H1 (cell line): ENCODE data around the gene ITGAE.

ENCODE experiments used
- CBX8 ChIP-seq: fragments of 300-800, 300-1000 bp; sonication (generic); IDR thresholded peaks from 2 replicates; pipeline ENCODE4 v1.7.1; 2016; ENCODE audit warnings: low read depth, low read length, borderline replicate concordance
- CTCF ChIP-seq, 3 experiments: IDR thresholded peaks; 1 replicate in 2 of 3; 2 replicates in 1 of 3; pipeline versions ENCODE4 v1.5.1 to v1.6.1; 2011; ENCODE audit warnings: low read length in 3 of 3, mild to moderate bottlenecking in 3 of 3, inconsistent platforms in 2 of 3, low read depth in 1 of 3, moderate library complexity in 1 of 3; ENCODE audit not compliant: insufficient read depth in 1 of 3; ENCODE audit errors: control extremely low read depth in 1 of 3
- EP300 ChIP-seq, 2 experiments: IDR thresholded peaks; 1 replicate in 1 of 2; 2 replicates in 1 of 2; pipeline ENCODE4 v1.6.1; 2011 to 2012; ENCODE audit warnings: low read depth in 2 of 2, low read length in 2 of 2, mild to moderate bottlenecking in 2 of 2, borderline replicate concordance in 1 of 2, inconsistent platforms in 1 of 2, moderate library complexity in 1 of 2
- EZH2 ChIP-seq: fragments of 200-600 bp; sonication (generic); IDR thresholded peaks from 2 replicates; pipeline ENCODE4 v1.7.1; 2012; ENCODE audit warnings: low read depth, mild to moderate bottlenecking, moderate library complexity, low read length, inconsistent platforms; ENCODE audit not compliant: severe bottlenecking
- JUN ChIP-seq: IDR thresholded peaks from 2 replicates; pipeline ENCODE4 v1.6.1; 2011; ENCODE audit warnings: low read depth, mild to moderate bottlenecking, improper control_type of control experiment, low read length
- JUND ChIP-seq: IDR thresholded peaks from 2 replicates; pipeline ENCODE4 v1.6.1; 2011; ENCODE audit warnings: mild to moderate bottlenecking, improper control_type of control experiment, low read length
- SP1 ChIP-seq: IDR thresholded peaks from 2 replicates; pipeline ENCODE4 v1.6.1; 2011; ENCODE audit warnings: low read depth, low read length
- SRF ChIP-seq: IDR thresholded peaks from 2 replicates; pipeline ENCODE4 v1.6.1; 2011; ENCODE audit warnings: mild to moderate bottlenecking, low read depth, low read length, moderate library complexity
- TAF7 ChIP-seq: optimal IDR thresholded peaks from 2 replicates; pipeline ENCODE3; 2011; ENCODE audit warnings: low read depth, mild to moderate bottlenecking, inconsistent platforms, low read length, moderate library complexity, borderline replicate concordance

DNA sequence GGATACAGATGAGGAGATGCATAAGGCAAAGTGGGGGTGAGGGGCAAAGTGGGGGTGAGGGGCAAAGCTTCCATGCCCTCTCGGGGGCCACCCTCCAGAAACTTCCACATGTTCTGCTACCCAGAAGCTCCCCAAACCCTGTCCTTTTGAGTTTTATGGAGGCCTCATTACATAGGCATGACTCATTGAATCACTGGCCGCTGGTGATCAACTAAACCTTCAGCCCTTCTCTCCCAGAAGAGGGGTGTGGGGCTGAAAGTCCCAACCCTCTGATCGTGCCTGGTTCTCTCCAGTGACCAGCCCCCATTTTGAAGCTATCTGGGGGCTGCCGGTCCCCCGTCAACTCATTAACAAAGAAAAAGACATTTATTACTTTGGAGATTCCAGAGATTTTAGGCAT lies 27.5 kb downstream of the ITGAE start:
- TF ChIP-seq CTCF (IDR thresholded peaks at IDR 0.05; ENCODE audit: control extremely low read depth in 1 of 3, insufficient read depth in 1 of 3, low read depth in 1 of 3, low read length in 3 of 3) (no peak), SP1 (no peak), CBX8 (no peak), JUND (no peak), EP300 (IDR thresholded peaks at IDR 0.05; ENCODE audit: borderline replicate concordance in 1 of 2, low read depth in 2 of 2, low read length in 2 of 2) (no peak), EZH2 (no peak), TAF7 (no peak), JUN (no peak), SRF (no peak)
